ENCODE results near the gene GNB1L. TPM values are rescaled to one million over a fixed set of nuclear protein-coding genes. Genes with fewer than 3 reads are reported as not detected.

The GNB1L gene
- total and polyA plus RNA-seq, 10 of the 15 experiments (the other 5 are each of a cell fraction or from before 2014, with no cell fraction given), result 0.21 to 19.4 (median 6.8) TPM

DNA sequence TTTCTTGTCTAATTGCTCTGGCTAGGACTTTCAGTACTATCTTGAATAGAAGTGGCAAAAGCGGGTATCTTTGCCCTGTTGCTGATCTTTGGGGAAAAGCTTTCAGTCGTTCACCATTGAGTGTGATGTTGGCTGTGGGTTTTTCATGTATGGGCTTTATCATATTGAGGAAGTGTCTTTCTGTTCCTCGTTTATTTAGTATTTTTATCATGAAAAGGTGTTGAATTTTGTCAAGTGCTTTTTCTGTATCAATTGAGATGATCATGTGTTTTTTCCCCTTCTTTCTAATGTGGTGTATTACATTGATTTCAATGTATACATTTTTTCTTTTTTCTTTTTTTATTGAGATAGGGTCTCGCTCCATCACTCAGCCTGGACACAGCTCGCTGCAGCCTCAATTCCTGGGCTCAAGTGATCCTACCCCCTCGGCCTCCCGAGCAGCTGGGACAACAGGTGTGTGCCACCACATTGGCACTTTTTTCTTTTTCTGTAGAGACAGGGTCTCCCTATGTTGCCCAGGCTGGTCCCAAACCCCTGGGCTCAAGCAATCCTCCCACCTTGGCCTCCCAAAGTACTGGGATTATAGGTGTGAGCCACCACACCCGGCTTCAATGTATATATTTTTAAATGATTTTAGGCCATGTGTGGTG lies 5.3 kb upstream of the GNB1L start:
- ChIA-PET RAD21 (ENCODE audit: unreplicated experiment) (no interaction called here), CTCF (no interaction called here), SMC1A (ENCODE audit: uncharacterized antibody, unreplicated experiment) (no interaction called here), POLR2A (no interaction called here)
- peaks cover 3% of the 10 kb centered on the region; the same call in 1 of the 2 replicates for H3K4me1 ChIP-seq (ENCODE audit: control insufficient read depth, insufficient read depth, low read length)
- H3K4me3 ChIP-seq, result no peak overlapping the region
- ATAC-seq (no peak), DNase-seq (ENCODE audit: low read depth, low spot score) (no peak), FAIRE-seq (no peak)
- H4K20me1 ChIP-seq (ENCODE audit: control insufficient read depth, insufficient read depth), result no peaks in the 10 kb centered on the region
- in situ Hi-C loops (cut with MboI), result no loop called here
- TF ChIP-seq WRNIP1 (IDR thresholded peaks at IDR 0.05; ENCODE audit: borderline replicate concordance, low read depth, low read length), result no peak
- TF ChIP-seq SRF (IDR thresholded peaks at IDR 0.05; ENCODE audit: low read depth in 2 of 2, low read length in 2 of 2), result no peak
- no peak for TF ChIP-seq NRF1 (conservative IDR thresholded peaks at IDR 0.05; ENCODE audit: low read depth, low read length)
- no peak for TF ChIP-seq IKZF1 (conservative IDR thresholded peaks at IDR 0.05)
- intact Hi-C loops (cut with micrococcal nuclease; ENCODE audit: unreplicated experiment), result loop anchor here (5.0 kb wide), 1 partner anchor 82 kb away; the partner anchor contains the start of genes COMT and TXNRD2
- H3K9me3 ChIP-seq (replicated peaks; ENCODE audit: control insufficient read depth, insufficient read depth, low read length), result no peaks in the 10 kb centered on the region
- WGBS (ENCODE audit: insufficient coverage, insufficient replicate concordance, low lambda C conversion rate, missing lambda C conversion rate), result 79% methylated on average over 8 of the region's 8 CpGs
- no peak overlapping the region for H3K9ac ChIP-seq (ENCODE audit: control insufficient read depth, insufficient read depth, low read length)
- BruUV-seq (replicated peaks), result no TSS peak
- H3K27me3 ChIP-seq (replicated peaks in 1 of 2; ENCODE audit: control insufficient read depth in 2 of 2, insufficient read depth in 2 of 2, low read length in 1 of 2), result no peaks in the 10 kb centered on the region
- H2AFZ ChIP-seq (ENCODE audit: control insufficient read depth, low read depth, low read length), result no peak overlapping the region
- H3K27ac ChIP-seq (ENCODE audit: control insufficient read depth, insufficient read depth), result no peak overlapping the region
- peaks cover 13% of the 10 kb centered on the region for H3K79me2 ChIP-seq (ENCODE audit: control insufficient read depth, insufficient read depth, low read length)
- no peaks in the 10 kb centered on the region for H3K36me3 ChIP-seq (ENCODE audit: control insufficient read depth in 2 of 2, insufficient read depth in 2 of 2, low read length in 1 of 2)
- H3K4me2 ChIP-seq (ENCODE audit: control insufficient read depth, insufficient read depth), result no peak overlapping the region

DNA sequence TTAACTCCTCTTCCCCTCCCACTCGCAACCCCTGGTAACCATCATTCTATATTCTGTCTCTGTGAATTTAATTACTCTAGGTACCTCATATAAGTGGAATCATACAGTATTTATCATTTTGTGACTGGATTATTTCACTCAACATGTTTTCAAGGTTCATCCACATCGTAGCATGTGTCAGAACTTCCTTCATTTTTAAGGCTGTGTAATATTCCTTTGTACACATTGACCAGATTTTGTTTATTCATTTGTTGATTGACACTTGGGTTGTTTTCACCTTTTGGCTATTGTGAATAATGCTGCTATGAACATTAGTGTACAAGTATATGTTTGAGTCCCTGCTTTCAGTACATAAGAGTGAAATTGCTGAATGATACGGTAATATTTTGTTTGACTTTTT lies 2.7 kb upstream of the GNB1L start:
- POLR2A ChIA-PET, result no interaction called here
- 92% methylated on average over 3 of the region's 3 CpGs for WGBS (ENCODE audit: insufficient coverage, insufficient replicate concordance, low lambda C conversion rate, missing lambda C conversion rate)
- RAD21 ChIA-PET (ENCODE audit: unreplicated experiment), result no interaction called here

More for the DNA sequence above, 2.7 kb upstream of the GNB1L start:
- no peak for ATAC-seq
- Histone ChIP-seq H4K20me1 (ENCODE audit: control insufficient read depth, insufficient read depth) (no peaks in the 10 kb centered on the region), H2AFZ (ENCODE audit: control insufficient read depth, low read depth, low read length) (no peak overlapping the region), H3K36me3 (ENCODE audit: control insufficient read depth in 2 of 2, insufficient read depth in 2 of 2, low read length in 1 of 2) (peaks cover 0 to under 1% of the 10 kb centered on the region in 2 experiments; a peak in 1 of 4 replicates), H3K27me3 (replicated peaks in 1 of 2; ENCODE audit: control insufficient read depth in 2 of 2, insufficient read depth in 2 of 2, low read length in 1 of 2) (no peaks in the 10 kb centered on the region), H3K79me2 (ENCODE audit: control insufficient read depth, insufficient read depth, low read length) (peaks cover 37% of the 10 kb centered on the region), H3K27ac (ENCODE audit: control insufficient read depth, insufficient read depth) (no peak overlapping the region), H3K9me3 (replicated peaks; ENCODE audit: control insufficient read depth, insufficient read depth, low read length) (no peaks in the 10 kb centered on the region), H3K4me1 (ENCODE audit: control insufficient read depth, insufficient read depth, low read length) (peaks cover 9% of the 10 kb centered on the region), H3K4me2 (ENCODE audit: control insufficient read depth, insufficient read depth) (no peak overlapping the region), H3K9ac (ENCODE audit: control insufficient read depth, insufficient read depth, low read length) (no peak overlapping the region), H3K4me3 (no peak overlapping the region)
- no peak for FAIRE-seq
- no TSS peak for BruUV-seq (replicated peaks)
- SMC1A ChIA-PET (ENCODE audit: uncharacterized antibody, unreplicated experiment), result no interaction called here
- intact Hi-C loops (cut with micrococcal nuclease; ENCODE audit: unreplicated experiment) (loop anchor here (5.0 kb wide), 1 partner anchor 85 kb away; the partner anchor contains the start of genes COMT and TXNRD2), in situ Hi-C loops (cut with MboI) (no loop called here)
- TF ChIP-seq CHD4 (IDR thresholded peaks at IDR 0.05) (no peak), BACH1 (IDR thresholded peaks at IDR 0.05; ENCODE audit: borderline replicate concordance) (no peak), SMARCA5 (IDR thresholded peaks at IDR 0.05) (no peak), YBX1 (IDR thresholded peaks at IDR 0.05) (no peak)
- TF ChIP-seq, protein P1, sequence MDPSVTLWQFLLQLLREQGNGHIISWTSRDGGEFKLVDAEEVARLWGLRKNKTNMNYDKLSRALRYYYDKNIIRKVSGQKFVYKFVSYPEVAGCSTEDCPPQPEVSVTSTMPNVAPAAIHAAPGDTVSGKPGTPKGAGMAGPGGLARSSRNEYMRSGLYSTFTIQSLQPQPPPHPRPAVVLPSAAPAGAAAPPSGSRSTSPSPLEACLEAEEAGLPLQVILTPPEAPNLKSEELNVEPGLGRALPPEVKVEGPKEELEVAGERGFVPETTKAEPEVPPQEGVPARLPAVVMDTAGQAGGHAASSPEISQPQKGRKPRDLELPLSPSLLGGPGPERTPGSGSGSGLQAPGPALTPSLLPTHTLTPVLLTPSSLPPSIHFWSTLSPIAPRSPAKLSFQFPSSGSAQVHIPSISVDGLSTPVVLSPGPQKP (IDR thresholded peaks at IDR 0.05; ENCODE audit: low read depth, low read length), result no peak
- DNase-seq (ENCODE audit: low read depth, low spot score), result no peak
- CTCF ChIA-PET, result no interaction called here

Data from GM12878 (cell line).